ENCODE results near the gene CAPN14. TPM values are rescaled to one million over a fixed set of nuclear protein-coding genes. Genes with fewer than 3 reads are reported as not detected.

The CAPN14 gene
- total RNA-seq, 4 donors from 2014 or later, result 0.22 TPM; not detected in 3

DNA sequence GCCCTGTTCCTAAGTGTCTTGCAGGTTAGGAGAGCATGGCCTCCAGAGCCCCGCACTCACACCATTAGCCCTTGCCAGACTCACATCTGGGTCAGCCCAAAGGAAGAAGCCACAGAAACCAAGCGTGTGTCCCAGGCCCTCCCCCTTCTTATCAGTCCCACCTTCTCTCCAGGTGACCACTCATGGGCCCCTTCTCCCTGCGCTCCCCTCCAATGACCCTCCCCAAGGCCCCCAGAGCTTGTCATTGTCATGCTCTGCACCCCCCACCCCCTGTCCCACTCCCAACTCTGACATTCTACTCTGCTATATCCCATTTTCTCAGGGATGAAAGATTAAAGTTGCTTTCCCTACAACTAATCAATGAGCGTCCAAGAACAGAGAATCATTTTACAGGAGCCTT, 30.1 kb downstream of the CAPN14 start:
- TF ChIP-seq, protein P1, sequence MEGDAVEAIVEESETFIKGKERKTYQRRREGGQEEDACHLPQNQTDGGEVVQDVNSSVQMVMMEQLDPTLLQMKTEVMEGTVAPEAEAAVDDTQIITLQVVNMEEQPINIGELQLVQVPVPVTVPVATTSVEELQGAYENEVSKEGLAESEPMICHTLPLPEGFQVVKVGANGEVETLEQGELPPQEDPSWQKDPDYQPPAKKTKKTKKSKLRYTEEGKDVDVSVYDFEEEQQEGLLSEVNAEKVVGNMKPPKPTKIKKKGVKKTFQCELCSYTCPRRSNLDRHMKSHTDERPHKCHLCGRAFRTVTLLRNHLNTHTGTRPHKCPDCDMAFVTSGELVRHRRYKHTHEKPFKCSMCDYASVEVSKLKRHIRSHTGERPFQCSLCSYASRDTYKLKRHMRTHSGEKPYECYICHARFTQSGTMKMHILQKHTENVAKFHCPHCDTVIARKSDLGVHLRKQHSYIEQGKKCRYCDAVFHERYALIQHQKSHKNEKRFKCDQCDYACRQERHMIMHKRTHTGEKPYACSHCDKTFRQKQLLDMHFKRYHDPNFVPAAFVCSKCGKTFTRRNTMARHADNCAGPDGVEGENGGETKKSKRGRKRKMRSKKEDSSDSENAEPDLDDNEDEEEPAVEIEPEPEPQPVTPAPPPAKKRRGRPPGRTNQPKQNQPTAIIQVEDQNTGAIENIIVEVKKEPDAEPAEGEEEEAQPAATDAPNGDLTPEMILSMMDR (IDR thresholded peaks at IDR 0.05; ENCODE audit: low read depth), result no peak

DNA sequence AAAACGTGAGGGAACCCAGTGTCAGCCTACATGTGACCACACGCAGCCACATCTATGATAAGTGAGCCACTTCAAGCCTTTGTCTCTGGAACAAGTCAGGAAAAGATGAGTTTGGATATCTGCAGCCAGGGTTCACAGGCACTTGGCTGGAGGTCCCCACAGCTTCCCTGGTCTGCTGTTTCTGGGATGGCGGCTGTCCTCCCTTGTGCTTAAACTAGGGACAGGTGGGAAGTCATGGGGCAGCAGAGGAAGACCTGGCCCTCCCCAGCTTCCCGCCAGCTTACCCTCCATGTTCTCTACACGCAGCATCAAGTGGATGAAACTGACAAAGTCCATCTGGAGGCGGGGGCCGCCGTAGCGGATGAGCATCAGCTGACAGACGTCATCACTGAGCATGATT, 40.6 kb downstream of the CAPN14 start:
- TF ChIP-seq, protein P1 (IDR thresholded peaks at IDR 0.05; ENCODE audit: low read depth), result no peak

DNA sequence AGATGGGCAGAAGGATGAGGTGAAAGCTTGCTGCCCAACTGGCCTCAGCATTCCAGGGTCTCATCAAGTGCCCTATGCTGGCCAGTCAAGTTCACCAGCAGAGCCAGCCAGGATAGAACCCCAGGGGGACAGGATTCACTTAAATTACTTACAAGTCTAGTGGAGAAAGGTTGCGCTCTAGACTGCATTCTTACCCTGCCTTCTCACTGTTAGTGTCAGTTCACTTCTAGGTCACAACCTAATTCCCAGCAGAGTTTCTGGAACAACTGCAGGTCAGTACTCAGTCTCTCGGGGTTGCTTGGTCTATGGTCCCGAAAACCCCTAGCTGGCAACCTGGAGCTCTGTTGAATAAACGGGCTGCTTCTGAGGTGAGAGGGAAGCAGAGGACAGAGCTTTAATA, 46.2 kb downstream of the CAPN14 start:
- TF ChIP-seq, protein P1 (IDR thresholded peaks at IDR 0.05; ENCODE audit: low read depth), result no peak

DNA sequence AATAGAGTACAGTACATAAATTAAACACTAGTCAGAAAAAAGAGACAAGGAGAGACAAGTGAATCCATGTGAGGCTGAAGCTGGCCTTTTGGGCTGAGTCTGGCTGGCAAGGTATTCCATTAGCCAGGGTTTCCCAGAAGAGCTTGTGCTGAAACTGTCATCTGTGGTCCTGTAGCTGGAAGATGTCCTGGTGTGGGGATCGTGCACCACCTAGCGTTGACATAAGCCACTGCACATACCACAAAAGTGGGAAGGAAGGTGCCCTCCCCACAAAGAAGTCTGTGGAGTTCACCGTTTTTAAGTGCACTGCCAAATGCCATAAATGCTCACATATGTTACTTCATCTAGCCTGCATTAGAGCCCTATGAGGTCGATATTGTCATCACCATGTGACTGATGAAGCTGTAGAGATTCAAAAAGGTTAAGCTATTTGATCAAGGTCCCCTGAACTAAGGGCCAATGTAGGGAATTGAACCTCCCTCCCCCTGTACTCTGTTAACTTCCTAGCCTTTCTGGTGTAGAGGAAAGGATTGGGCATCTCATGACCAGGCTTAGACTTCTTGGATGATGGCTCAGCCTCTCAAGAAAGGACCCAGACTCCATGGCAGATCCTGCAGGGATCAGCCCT, 47.1 kb downstream of the CAPN14 start:
- TF ChIP-seq, protein P1 (IDR thresholded peaks at IDR 0.05; ENCODE audit: low read depth), result no peak

DNA sequence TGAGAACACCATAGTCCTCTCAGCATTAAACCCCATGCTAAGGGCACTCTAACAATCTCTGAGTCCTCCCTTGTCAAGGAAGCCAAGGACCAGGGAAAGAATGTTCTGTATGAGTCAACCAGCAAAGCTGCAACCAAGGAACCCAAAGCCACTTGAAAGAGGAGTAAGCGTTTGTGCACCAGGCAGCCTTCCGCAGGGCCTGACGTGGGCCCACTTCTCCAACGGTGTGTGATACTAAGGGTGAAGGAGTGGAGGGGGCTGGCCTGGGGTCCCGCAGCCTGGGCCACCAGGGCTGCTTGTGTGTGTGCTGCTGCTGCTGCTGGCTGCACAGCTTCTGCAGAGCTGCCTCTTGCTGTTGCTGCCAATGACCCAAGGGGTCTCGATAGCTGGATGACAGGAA, 49.0 kb downstream of the CAPN14 start:
- TF ChIP-seq, protein P1 (IDR thresholded peaks at IDR 0.05; ENCODE audit: low read depth), result no peak

DNA sequence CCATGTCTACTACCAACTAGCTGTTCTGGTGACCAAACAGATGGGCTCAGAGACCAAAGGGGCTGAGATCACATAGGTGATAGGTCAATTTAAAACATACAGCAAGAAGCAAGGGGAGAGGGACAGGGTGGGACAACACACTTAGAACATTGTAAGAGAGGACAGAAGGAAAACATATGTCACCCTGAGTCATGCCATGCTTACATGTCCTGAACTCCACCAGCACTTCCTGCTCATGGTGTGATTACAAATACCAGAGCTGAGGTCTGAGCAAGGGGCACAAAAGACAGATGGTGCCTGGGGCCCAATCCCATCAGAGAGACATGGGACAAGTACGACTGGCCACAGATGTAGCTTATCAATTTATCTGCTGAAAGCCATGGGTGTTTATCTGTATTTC, 50.4 kb downstream of the CAPN14 start:
- TF ChIP-seq, protein P1 (IDR thresholded peaks at IDR 0.05; ENCODE audit: low read depth), result no peak

DNA sequence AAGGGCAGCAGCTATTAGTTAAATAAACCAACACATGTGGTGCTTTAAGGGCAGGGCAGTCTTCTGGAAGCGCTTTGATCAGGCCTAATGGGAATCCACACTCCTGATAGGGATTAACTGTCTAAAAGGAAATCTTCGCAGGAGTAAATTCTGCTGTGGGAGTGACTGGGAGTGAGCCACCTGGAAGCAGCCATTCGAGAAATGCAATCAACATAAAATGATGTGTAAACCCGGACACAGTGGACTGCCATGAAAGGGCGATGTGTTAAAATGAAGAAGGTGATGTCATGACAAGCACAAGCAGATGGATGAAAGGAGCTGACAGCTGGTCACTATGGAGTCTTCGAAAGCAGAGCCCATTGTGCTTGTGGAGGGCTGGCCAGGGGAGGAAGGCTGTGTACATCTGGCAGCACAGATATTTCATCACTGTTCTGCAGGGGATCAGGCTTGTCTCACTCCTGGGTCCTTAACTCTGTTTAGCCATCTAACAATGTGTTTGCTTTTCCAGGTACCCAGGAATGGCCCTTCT, 54.2 kb downstream of the CAPN14 start:
- TF ChIP-seq, protein P1 (IDR thresholded peaks at IDR 0.05; ENCODE audit: low read depth), result no peak

All from subcutaneous adipose tissue (tissue), 4 donors.